Hepatic stellate cell (primary cell): ENCODE data around the gene HIP1R.

Experiments used
- DNase-seq: peaks from one replicate; pipeline ENCODE4 v3.0.0; 2011; ENCODE audit warnings: low spot score

Gene HIP1R

GRCh38 chr12:122847516-122847836 is 12.2 kb downstream of the HIP1R start:
- DNase-seq = no peak

- DNase-seq = no peak
Observed at GRCh38 chr12:122847921-122848421, 12.7 kb downstream of the HIP1R start.

GRCh38 chr12:122848471-122849351 is 13.5 kb downstream of the HIP1R start:
- no peak for DNase-seq

GRCh38 chr12:122849352-122850047 is 14.2 kb downstream of the HIP1R start:
- no peak for DNase-seq

- DNase-seq = no peak
Observed at GRCh38 chr12:122850048-122850445, 14.8 kb downstream of the HIP1R start.

GRCh38 chr12:122850695-122851350 is 15.6 kb downstream of the HIP1R start:
- DNase-seq = no peak

GRCh38 chr12:122851820-122852219 is 16.6 kb downstream of the HIP1R start:
- peak; percentile 95 for DNase-seq

GRCh38 chr12:122852336-122853275 is 17.3 kb downstream of the HIP1R start:
- DNase-seq = peak; percentile 41

GRCh38 chr12:122853582-122854245 is 18.5 kb downstream of the HIP1R start:
- DNase-seq = no peak

GRCh38 chr12:122854554-122854953 is 19.3 kb downstream of the HIP1R start:
- no peak for DNase-seq

- no peak for DNase-seq
Observed at GRCh38 chr12:122855071-122855829, 20.0 kb downstream of the HIP1R start.

- no peak for DNase-seq
Observed at GRCh38 chr12:122855928-122856831, 20.9 kb downstream of the HIP1R start.

- no peak for DNase-seq
Observed at GRCh38 chr12:122856999-122857671, 21.9 kb downstream of the HIP1R start.

GRCh38 chr12:122858171-122858570 is 22.9 kb downstream of the HIP1R start:
- DNase-seq = no peak

- DNase-seq = no peak
Observed at GRCh38 chr12:122858591-122859302, 23.5 kb downstream of the HIP1R start.

- no peak for DNase-seq
Observed at GRCh38 chr12:122859303-122860039, 24.2 kb downstream of the HIP1R start.
